ENCODE data around the gene KNDC1.

The KNDC1 gene

DNA sequence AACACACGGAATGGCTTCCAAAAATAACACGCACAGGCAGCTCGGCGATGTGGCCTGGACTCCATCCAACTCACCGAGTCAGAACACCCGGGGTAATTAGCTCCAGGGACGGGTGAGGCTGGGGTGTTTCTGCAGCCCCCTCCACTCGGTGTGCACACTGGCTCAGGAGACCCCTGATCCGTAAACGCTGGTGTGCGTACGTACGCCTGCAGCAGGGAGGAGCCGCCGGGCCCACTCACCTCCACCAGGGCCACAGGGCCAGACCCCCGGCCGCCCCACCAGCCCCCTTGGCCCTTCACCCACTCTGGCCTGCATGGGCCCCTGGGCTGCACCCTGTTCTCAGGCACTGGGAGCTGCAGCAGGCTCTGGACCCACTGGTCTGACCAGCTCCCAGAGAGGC lies 47.6 kb downstream of the KNDC1 start:
- TF ChIP-seq, protein P1, sequence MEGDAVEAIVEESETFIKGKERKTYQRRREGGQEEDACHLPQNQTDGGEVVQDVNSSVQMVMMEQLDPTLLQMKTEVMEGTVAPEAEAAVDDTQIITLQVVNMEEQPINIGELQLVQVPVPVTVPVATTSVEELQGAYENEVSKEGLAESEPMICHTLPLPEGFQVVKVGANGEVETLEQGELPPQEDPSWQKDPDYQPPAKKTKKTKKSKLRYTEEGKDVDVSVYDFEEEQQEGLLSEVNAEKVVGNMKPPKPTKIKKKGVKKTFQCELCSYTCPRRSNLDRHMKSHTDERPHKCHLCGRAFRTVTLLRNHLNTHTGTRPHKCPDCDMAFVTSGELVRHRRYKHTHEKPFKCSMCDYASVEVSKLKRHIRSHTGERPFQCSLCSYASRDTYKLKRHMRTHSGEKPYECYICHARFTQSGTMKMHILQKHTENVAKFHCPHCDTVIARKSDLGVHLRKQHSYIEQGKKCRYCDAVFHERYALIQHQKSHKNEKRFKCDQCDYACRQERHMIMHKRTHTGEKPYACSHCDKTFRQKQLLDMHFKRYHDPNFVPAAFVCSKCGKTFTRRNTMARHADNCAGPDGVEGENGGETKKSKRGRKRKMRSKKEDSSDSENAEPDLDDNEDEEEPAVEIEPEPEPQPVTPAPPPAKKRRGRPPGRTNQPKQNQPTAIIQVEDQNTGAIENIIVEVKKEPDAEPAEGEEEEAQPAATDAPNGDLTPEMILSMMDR (conservative IDR thresholded peaks at IDR 0.05; ENCODE audit: control insufficient read depth, insufficient read depth, low read depth, low read length) = no peak
- no peak for DNase-seq (ENCODE audit: low read depth)
- no peak overlapping the region for H3K4me3 ChIP-seq (ENCODE audit: control insufficient read depth, low read depth, low read length)

DNA sequence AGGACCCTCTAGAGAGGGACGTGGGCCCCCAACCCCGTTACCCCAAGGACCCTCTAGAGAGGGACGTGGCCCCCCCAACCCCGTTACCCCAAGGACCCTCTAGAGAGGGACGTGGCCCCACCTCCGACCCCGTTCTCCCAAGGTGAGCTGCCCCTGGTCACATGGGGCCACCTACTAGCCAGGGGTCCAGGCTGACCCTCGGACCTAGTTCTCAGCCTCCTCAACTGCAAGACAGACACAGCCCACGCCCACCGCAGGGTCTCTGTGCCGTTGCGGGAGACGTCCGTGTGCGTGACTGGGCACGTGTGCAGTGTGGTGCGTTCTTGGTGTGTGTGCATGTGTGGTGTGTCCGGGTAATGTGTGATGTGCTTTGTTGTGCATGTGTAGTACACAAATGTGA lies 48.4 kb downstream of the KNDC1 start:
- DNase-seq (ENCODE audit: low read depth) = no peak
- H3K4me3 ChIP-seq (ENCODE audit: control insufficient read depth, low read depth, low read length) = no peak overlapping the region
- TF ChIP-seq, protein P1 (conservative IDR thresholded peaks at IDR 0.05; ENCODE audit: control insufficient read depth, insufficient read depth, low read depth, low read length) = no peak

DNA sequence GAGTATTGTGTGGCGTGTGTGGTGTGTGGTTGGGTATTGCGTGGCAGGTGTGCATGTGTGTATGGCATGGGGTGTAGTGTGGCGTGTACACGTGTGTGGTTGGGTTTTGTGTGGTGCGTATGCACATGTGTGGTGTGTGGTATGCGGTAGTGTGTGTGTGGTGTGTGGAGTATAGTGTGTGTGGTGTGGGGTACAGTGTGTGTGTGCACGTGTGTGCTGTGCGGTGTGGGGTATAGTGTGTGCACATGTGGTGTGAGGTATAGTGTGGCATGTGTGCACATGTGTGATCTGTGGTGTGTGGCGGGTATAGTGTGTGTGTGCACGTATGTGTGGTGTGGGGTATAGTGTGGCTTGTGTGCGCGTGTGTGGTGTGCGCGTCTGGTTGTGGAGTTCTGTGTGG lies 49.1 kb downstream of the KNDC1 start:
- TF ChIP-seq, protein P1 (conservative IDR thresholded peaks at IDR 0.05; ENCODE audit: control insufficient read depth, insufficient read depth, low read depth, low read length) = no peak
- no peak for DNase-seq (ENCODE audit: low read depth)

DNA sequence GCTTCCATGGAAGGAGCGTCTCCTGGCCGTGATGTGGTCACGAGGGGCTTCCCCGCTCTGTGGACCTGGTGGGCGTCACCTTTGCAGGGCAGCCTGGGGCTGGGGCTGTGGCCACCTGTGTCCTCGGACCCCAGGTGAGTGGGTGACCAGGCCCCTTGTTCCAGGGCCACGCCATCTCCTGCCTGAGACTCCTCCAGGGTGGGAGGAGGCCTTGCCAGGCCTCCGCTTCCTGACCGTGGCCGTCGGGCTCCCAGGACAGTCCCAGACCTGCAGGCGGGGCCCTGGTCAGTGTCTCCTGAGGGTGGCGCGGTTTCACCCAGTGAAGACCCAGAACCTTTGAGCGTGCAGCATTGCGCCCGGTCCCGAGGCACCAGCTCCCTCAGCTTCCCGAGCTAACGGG lies 49.6 kb downstream of the KNDC1 start:
- DNase-seq (ENCODE audit: low read depth) = no peak
- no peak overlapping the region for H3K4me3 ChIP-seq (ENCODE audit: control insufficient read depth, low read depth, low read length)
- TF ChIP-seq, protein P1 (conservative IDR thresholded peaks at IDR 0.05; ENCODE audit: control insufficient read depth, insufficient read depth, low read depth, low read length) = no peak

More for the DNA sequence above, 49.1 kb downstream of the KNDC1 start:
- no peak overlapping the region for H3K4me3 ChIP-seq (ENCODE audit: control insufficient read depth, low read depth, low read length)

DNA sequence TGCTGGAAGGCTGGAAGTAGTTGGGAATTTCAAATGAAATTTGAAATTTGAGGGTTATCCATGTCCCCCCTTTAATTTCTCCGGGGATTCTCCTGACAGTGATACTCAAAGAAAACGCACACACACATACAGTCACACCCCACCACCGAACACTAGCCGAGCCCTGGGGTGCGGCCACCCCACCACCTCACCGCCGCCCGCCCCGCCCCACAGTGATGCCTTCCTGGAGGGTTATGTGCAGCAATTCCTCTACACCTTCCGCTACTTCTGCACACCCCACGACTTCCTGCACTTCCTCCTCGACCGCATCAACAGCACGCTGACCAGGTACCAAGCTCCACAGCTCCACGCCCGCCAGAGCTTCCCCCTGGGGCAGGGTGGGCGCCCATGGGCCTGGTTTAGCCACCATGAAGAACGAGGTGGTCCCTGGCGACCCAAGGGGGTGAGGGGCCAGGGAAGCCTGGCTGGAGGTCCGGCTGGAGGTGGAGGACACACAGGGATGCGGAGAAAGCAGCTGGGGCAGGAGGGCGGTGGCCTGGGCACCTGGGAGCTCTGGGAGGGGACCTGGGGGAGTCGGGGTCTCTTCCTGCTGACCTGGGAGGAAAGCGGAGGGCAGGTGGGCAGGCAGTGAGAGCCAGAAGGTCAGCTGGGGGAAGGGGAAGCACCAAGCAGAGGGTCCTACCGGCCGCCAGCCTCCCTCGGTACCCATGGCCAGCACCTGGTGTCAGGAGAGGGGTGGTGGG lies 50.5 kb downstream of the KNDC1 start:
- DNase-seq (ENCODE audit: low read depth) = no peak
- TF ChIP-seq, protein P1 (conservative IDR thresholded peaks at IDR 0.05; ENCODE audit: control insufficient read depth, insufficient read depth, low read depth, low read length) = no peak
- H3K4me3 ChIP-seq (ENCODE audit: control insufficient read depth, low read depth, low read length) = no peak overlapping the region

DNA sequence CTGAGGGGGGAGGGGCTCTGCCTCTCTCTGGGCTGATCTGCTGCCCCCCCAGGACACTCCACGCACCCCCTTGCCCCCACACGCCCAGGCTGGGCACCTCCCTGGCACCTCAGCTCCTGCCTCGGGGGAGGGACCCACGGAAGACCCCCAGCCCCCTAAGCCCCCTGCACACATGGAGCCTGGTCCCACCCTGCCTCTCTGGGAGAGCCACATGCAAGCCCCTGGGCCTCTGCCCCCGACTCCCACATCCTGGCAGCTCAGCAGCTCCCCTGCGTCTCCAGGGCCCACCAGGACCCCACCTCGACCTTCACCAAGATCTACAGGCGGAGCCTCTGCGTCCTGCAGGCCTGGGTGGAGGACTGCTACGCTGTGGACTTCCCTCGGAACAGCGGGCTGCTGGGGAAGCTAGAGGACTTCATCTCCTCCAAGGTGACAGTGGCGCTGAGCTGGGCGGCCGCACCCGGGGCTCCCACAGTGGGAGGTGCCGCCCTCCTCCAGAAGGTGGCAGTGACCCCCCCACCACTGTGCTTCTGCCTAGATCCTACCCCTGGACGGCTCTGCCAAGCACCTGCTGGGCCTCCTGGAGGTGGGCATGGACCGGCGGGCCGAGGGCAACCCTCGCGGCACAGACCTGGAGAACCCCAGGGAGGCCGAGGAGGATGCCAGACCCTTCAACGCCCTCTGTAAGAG lies 51.3 kb downstream of the KNDC1 start:
- no peak for DNase-seq (ENCODE audit: low read depth)
- TF ChIP-seq, protein P1 (conservative IDR thresholded peaks at IDR 0.05; ENCODE audit: control insufficient read depth, insufficient read depth, low read depth, low read length) = no peak
- no peak overlapping the region for H3K4me3 ChIP-seq (ENCODE audit: control insufficient read depth, low read depth, low read length)

Data from fibroblast of mammary gland (primary cell).